OCI-LY7 (cell line): ENCODE measurements around the gene GNG13. TPM values are rescaled to one million over a fixed set of nuclear protein-coding genes. Genes with fewer than 3 reads are reported as not detected.

Experiments
- BruUV-seq: library from RNA; stranded (reverse); fragments of 400-500 nt; replicated peaks from 2 replicates; lab custom pipeline; 2021; lab: Mats Ljungman, UMichigan
- CTCF ChIA-PET: fragments of 300-600 bp; sonication (Branson Sonifier 250); formaldehyde crosslinking; loops from one replicate; lab custom pipeline; 2022; ENCODE audit warnings: antibody characterized with exemption; ENCODE audit not compliant: unreplicated experiment; lab: Charles Lee
- POLR2A ChIA-PET: fragments of 300-600 bp; sonication (Branson Sonifier 250); formaldehyde crosslinking; loops from one replicate; lab custom pipeline; 2022; ENCODE audit warnings: antibody characterized with exemption; lab: Charles Lee
- DNase-seq: peaks from one replicate; pipeline ENCODE4 v3.0.0-alpha.2; 2015; ENCODE audit warnings: low spot score
- H2AFZ ChIP-seq: fragments of 200-600 bp; sonication (generic), shearing (Covaris generic); 2 replicates; pipeline ENCODE4 v1.6.1; 2014; ENCODE audit warnings: mild to moderate bottlenecking, antibody characterized with exemption, low read length, moderate library complexity
- H3K27ac ChIP-seq: fragments of 200-600 bp; sonication (generic); 2 replicates; pipeline ENCODE4 v1.5.1; 2014; ENCODE audit warnings: mixed run types, low read depth, mild to moderate bottlenecking, moderate library complexity, low read length, inconsistent platforms; ENCODE audit not compliant: poor library complexity, severe bottlenecking
- H3K36me3 ChIP-seq: fragments of 200-600 bp; sonication (generic); 2 replicates; pipeline ENCODE4 v1.6.1; 2014; ENCODE audit warnings: mild to moderate bottlenecking, antibody characterized with exemption, low read length, moderate library complexity, mixed read lengths; ENCODE audit not compliant: insufficient read depth
- H3K4me1 ChIP-seq: fragments of 200-600 bp; sonication (generic); 2 replicates; pipeline ENCODE4 v1.5.1; 2014; ENCODE audit warnings: mild to moderate bottlenecking, low read length; ENCODE audit not compliant: insufficient read depth, poor library complexity, severe bottlenecking
- H3K4me2 ChIP-seq: fragments of 200-600 bp; sonication (generic); 2 replicates; pipeline ENCODE4 v1.6.1; 2014; ENCODE audit warnings: mild to moderate bottlenecking, low read length
- H3K4me3 ChIP-seq: fragments of 200-600 bp; sonication (generic); 2 replicates; pipeline ENCODE4 v1.5.1; 2014; ENCODE audit warnings: mild to moderate bottlenecking, low read depth, low read length; ENCODE audit not compliant: poor library complexity, severe bottlenecking
- H3K79me2 ChIP-seq: fragments of 200-600 bp; sonication (generic); 2 replicates; pipeline ENCODE4 v1.6.1; 2016; ENCODE audit warnings: low read depth, mild to moderate bottlenecking, low read length, moderate library complexity, mixed read lengths; ENCODE audit not compliant: insufficient read depth
- H3K9me2 ChIP-seq: fragments of 200-600 bp; sonication (generic); 2 replicates; pipeline ENCODE4 v1.6.1; 2016; ENCODE audit warnings: mild to moderate bottlenecking, low read length, mixed read lengths; ENCODE audit not compliant: insufficient read depth
- H3K9me3 ChIP-seq: fragments of 200-600 bp; sonication (generic); 2 replicates; pipeline ENCODE4 v1.6.1; 2014; ENCODE audit warnings: mild to moderate bottlenecking, mixed run types, low read length, mixed read lengths
- H4K20me1 ChIP-seq: fragments of 200-600 bp; sonication (generic); 2 replicates; pipeline ENCODE4 v1.6.1; 2014; ENCODE audit warnings: mild to moderate bottlenecking, antibody characterized with exemption, low read length, moderate library complexity, mixed read lengths; ENCODE audit not compliant: insufficient read depth
- EZH2phosphoT487 ChIP-seq: fragments of 200-600 bp; sonication (generic); IDR thresholded peaks from 2 replicates; pipeline ENCODE4 v1.6.1; 2018; ENCODE audit warnings: low read depth, borderline replicate concordance, mild to moderate bottlenecking, mixed run types, antibody characterized with exemption, low read length, moderate library complexity, mixed read lengths
- intact Hi-C: fragments of 100-400 bp; cut with micrococcal nuclease; formaldehyde crosslinking; loops from one replicate; pipeline ENCODE4 v1.10.0; 2022; ENCODE audit not compliant: unreplicated experiment
- total RNA-seq, 2 experiments: library from RNA; depleted of rRNA in 1 of 2; stranded (reverse); fragments of >200 nt in 1 of 2; shearing (Covaris generic) in 1 of 2; gene quantifications; 2 replicates each; pipeline ENCODE4 v1.2.3, GENCODE V29; 2014 to 2022
- TF ChIP-seq, protein P1 (sequence below): fragments of 200-600 bp; sonication (generic); conservative IDR thresholded peaks from 2 replicates; pipeline ENCODE4 v1.5.1; 2014; ENCODE audit warnings: mild to moderate bottlenecking, antibody characterized with exemption, low read length, moderate library complexity, mixed read lengths

Gene GNG13
- total RNA-seq, 2 experiments from 2014 or later = not detected

GRCh38 chr16:797120-797420 is 3.5 kb downstream of the GNG13 start:
- H3K27ac ChIP-seq = no peak overlapping the region
- no peak overlapping the region for H2AFZ ChIP-seq
- ChIA-PET POLR2A (no interaction called here), CTCF (no interaction called here)
- intact Hi-C loops = no loop called here
- no peaks in the 10 kb centered on the region for H3K79me2 ChIP-seq
- no TSS peak for BruUV-seq
- H3K4me2 ChIP-seq = no peak overlapping the region
- peaks cover 6% of the 10 kb centered on the region for H3K4me1 ChIP-seq
- no peaks in the 10 kb centered on the region for H3K9me3 ChIP-seq
- peak; percentile 55 for DNase-seq
- no peak overlapping the region for H3K4me3 ChIP-seq
- TF ChIP-seq EZH2phosphoT487 = no peak
- TF ChIP-seq, protein P1, sequence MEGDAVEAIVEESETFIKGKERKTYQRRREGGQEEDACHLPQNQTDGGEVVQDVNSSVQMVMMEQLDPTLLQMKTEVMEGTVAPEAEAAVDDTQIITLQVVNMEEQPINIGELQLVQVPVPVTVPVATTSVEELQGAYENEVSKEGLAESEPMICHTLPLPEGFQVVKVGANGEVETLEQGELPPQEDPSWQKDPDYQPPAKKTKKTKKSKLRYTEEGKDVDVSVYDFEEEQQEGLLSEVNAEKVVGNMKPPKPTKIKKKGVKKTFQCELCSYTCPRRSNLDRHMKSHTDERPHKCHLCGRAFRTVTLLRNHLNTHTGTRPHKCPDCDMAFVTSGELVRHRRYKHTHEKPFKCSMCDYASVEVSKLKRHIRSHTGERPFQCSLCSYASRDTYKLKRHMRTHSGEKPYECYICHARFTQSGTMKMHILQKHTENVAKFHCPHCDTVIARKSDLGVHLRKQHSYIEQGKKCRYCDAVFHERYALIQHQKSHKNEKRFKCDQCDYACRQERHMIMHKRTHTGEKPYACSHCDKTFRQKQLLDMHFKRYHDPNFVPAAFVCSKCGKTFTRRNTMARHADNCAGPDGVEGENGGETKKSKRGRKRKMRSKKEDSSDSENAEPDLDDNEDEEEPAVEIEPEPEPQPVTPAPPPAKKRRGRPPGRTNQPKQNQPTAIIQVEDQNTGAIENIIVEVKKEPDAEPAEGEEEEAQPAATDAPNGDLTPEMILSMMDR = no peak
- peaks cover 47% of the 10 kb centered on the region for H3K36me3 ChIP-seq
- H4K20me1 ChIP-seq = no peaks in the 10 kb centered on the region
- no peaks in the 10 kb centered on the region for H3K9me2 ChIP-seq

DNA sequence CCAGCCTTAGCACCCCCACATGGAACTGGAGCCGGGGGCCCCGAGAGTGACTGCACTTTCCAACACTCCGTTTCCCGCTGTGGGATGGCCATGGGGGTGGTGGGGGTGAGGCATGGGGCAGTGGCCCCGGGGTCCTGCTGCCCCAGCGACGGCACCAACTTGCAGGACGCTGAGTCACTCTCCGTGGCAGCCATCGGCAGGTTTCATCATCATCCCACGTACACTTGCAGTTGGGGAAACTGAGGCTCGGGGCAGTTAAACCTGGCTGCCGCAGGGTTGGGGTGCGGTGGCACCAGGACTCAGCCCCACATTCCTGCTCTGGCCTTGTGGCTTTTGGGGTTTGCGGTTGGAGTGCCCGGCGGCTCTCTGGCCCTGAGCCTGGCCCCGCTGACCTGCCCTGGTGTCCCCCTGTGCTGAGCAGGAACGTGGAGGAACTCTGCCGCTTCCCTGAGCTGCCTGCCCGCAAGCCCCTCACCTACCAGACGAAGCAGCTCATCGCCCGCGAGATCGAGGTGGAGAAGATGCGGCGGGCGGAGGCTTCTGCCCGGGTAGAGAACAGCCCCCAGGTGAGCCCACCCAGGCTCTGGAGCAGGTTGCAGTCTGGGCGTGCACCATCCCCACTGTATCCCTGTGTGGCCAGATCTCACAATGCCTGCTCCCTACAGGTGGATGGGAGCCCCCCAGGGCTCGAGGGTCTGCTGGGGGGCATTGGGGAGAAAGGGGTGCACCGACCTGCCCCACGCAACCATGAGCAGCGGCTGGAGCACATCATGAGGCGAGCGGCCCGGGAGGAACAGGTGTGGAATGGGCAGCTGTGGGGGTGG is 4.0 kb downstream of the GNG13 start:
- Histone ChIP-seq H3K9me2 (no peaks in the 10 kb centered on the region), H3K36me3 (peaks cover 52% of the 10 kb centered on the region), H3K4me1 (peaks cover 6% of the 10 kb centered on the region), H3K9me3 (no peaks in the 10 kb centered on the region), H3K4me3 (no peak overlapping the region), H4K20me1 (no peaks in the 10 kb centered on the region), H3K4me2 (no peak overlapping the region), H3K27ac (no peak overlapping the region), H2AFZ (no peak overlapping the region), H3K79me2 (no peaks in the 10 kb centered on the region)
- TF ChIP-seq, protein P1 = no peak
- ChIA-PET CTCF (no interaction called here), POLR2A (no interaction called here)
- no peak for DNase-seq
- intact Hi-C loops = no loop called here
- no TSS peak for BruUV-seq

DNA sequence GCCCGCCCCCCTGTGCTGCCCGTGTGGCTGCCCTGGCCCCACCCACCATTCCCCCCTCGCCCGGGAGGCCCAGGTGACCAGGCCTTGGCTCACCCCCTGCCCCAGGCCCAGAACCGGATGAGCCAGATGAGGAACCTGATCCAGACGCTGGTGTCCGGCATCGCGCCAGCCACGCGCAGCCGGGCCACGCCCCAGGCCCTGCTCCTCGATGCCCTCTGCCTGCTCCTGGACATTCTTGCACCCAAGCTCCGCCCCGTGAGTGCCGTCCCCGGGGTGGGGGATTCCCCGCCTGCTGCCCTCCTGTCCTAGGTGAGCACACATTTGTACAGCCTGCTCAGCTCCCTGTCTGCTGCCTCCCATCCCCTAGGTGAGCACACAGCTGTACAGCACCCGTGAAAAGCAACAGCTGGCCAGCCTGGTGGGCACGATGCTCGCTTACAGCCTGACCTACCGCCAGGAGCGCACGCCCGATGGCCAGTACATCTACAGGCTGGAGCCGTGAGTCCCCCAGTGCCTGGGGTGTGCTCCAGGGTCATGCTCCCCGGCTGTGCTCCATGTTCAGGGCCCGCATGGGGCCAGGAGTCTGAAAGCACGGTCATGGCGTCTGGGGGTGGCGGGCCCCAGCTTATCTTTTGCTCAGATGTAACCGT is 4.8 kb downstream of the GNG13 start:
- no peaks in the 10 kb centered on the region for H3K9me3 ChIP-seq
- CTCF ChIA-PET = no interaction called here
- no peaks in the 10 kb centered on the region for H4K20me1 ChIP-seq
- H3K4me2 ChIP-seq = no peak overlapping the region
- BruUV-seq = no TSS peak
- intact Hi-C loops = no loop called here
- H3K36me3 ChIP-seq = peaks cover 60% of the 10 kb centered on the region
- POLR2A ChIA-PET = no interaction called here
- no peaks in the 10 kb centered on the region for H3K9me2 ChIP-seq
- H2AFZ ChIP-seq = no peak overlapping the region
- H3K4me3 ChIP-seq = no peak overlapping the region
- H3K4me1 ChIP-seq = peaks cover 6% of the 10 kb centered on the region
- no peaks in the 10 kb centered on the region for H3K79me2 ChIP-seq
- TF ChIP-seq, protein P1 = no peak
- TF ChIP-seq EZH2phosphoT487 = no peak
- no peak for DNase-seq
- no peak overlapping the region for H3K27ac ChIP-seq
